HepG2 (cell line): ENCODE measurements around the gene RPTOR.

Experiments used
- CTCF ChIP-seq: sonication (generic); formaldehyde crosslinking; IDR thresholded peaks from 2 replicates; pipeline ENCODE4 v1.5.0; 2020; ENCODE audit warnings: mild to moderate bottlenecking, missing genetic modification reagents, moderate library complexity
- GATAD1 ChIP-seq: IDR thresholded peaks from 2 replicates; pipeline ENCODE4 v1.6.1; 2016; ENCODE audit warnings: missing genetic modification reagents, missing compliant biosample characterization
- MEF2D ChIP-seq: sonication (generic); formaldehyde crosslinking; IDR thresholded peaks from 2 replicates; pipeline ENCODE4 v1.5.1; 2020; ENCODE audit warnings: mild to moderate bottlenecking, missing genetic modification reagents
- POLR2A ChIP-seq, 2 experiments: IDR thresholded peaks; 2 replicates each; pipeline ENCODE4 v1.6.1; 2011; ENCODE audit warnings: low read depth in 2 of 2, low read length in 2 of 2, mild to moderate bottlenecking in 1 of 2, moderate library complexity in 1 of 2; ENCODE audit not compliant: insufficient read depth in 1 of 2
- SIN3B ChIP-seq: fragments of 150-350 bp; IDR thresholded peaks from 2 replicates; pipeline ENCODE4 v1.6.1; 2014; ENCODE audit warnings: low read length
- ZFP41 ChIP-seq: sonication (generic); formaldehyde crosslinking; IDR thresholded peaks from 2 replicates; pipeline ENCODE4 v1.4.0; 2020; ENCODE audit warnings: mild to moderate bottlenecking, missing genetic modification reagents, borderline replicate concordance
- ZNF10 ChIP-seq: sonication (generic); formaldehyde crosslinking; IDR thresholded peaks from 2 replicates; pipeline ENCODE4 v1.4.0; 2020; ENCODE audit warnings: mild to moderate bottlenecking, low read depth, missing genetic modification reagents, borderline replicate concordance
- ZNF274 ChIP-seq: sonication (generic); formaldehyde crosslinking; IDR thresholded peaks from 2 replicates; pipeline ENCODE4 v1.5.1; 2020; ENCODE audit warnings: mild to moderate bottlenecking, missing genetic modification reagents
- ZNF549 ChIP-seq: sonication (generic); formaldehyde crosslinking; IDR thresholded peaks from 2 replicates; pipeline ENCODE4 v1.5.0; 2020; ENCODE audit warnings: missing genetic modification reagents
- ZNF790 ChIP-seq: sonication (generic); formaldehyde crosslinking; IDR thresholded peaks from 2 replicates; pipeline ENCODE4 v1.8.0; 2022; ENCODE audit warnings: missing genetic modification reagents, mild to moderate bottlenecking, borderline replicate concordance
- TF ChIP-seq, protein P1 (sequence below): sonication (generic); formaldehyde crosslinking; IDR thresholded peaks from 2 replicates; pipeline ENCODE4 v1.4.0; 2020; ENCODE audit warnings: missing genetic modification reagents, borderline replicate concordance
- TF ChIP-seq, protein P2 (sequence below): IDR thresholded peaks from 2 replicates; pipeline ENCODE4 v1.6.1; 2016; ENCODE audit warnings: low read depth

DNA sequence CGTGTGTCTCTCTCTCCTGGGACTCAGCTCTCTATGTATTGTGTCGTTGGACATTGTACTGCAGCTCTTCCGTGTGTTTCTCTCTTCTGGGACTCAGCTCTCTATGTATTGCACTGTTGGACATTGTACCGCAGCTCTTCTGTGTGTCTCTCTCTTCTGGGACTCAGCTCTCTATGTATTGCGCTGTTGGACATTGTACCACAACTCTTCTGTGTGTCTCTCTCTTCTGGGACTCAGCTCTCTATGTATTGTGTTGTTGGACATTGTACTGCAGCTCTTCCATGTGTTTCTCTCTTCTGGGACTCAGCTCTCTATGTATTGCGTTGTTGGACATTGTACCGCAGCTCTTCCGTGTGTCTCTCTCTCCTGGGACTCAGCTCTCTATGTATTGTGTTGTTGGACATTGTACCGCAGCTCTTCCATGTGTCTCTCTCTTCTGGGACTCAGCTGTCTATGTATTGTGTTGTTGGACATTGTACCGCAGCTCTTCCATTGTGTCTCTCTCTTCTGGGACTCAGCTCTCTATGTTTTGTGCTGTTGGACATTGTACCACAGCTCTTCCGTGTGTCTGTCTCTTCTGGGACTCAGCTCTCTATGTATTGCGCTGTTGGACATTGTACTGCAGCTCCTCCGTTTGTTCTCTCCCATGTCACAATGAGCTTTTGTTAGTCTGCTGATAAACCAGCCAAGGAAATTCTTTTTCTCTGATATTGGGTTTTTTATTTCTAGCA, 84.8 kb downstream of the RPTOR start:
- TF ChIP-seq ZNF790 (CRISPR knock-in tag) (peak; percentile 69; the same call in 1 of the 2 replicates), ZNF274 (CRISPR knock-in tag) (no peak), MEF2D (peak; percentile 86), CTCF (CRISPR knock-in tag) (no peak), GATAD1 (peak; percentile 26; the same call in 1 of the 2 replicates), POLR2A (IDR thresholded peaks at IDR 0.05; ENCODE audit: insufficient read depth in 1 of 2, low read depth in 2 of 2, low read length in 2 of 2) (peak in 1 of 2 experiments; percentile 39; a peak in 2 of 4 replicates), ZNF10 (CRISPR knock-in tag) (no peak), ZNF549 (no peak), ZFP41 (no peak), SIN3B (no peak)
- TF ChIP-seq, protein P1, sequence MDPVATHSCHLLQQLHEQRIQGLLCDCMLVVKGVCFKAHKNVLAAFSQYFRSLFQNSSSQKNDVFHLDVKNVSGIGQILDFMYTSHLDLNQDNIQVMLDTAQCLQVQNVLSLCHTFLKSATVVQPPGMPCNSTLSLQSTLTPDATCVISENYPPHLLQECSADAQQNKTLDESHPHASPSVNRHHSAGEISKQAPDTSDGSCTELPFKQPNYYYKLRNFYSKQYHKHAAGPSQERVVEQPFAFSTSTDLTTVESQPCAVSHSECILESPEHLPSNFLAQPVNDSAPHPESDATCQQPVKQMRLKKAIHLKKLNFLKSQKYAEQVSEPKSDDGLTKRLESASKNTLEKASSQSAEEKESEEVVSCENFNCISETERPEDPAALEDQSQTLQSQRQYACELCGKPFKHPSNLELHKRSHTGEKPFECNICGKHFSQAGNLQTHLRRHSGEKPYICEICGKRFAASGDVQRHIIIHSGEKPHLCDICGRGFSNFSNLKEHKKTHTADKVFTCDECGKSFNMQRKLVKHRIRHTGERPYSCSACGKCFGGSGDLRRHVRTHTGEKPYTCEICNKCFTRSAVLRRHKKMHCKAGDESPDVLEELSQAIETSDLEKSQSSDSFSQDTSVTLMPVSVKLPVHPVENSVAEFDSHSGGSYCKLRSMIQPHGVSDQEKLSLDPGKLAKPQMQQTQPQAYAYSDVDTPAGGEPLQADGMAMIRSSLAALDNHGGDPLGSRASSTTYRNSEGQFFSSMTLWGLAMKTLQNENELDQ (CRISPR knock-in tag) = no peak
- TF ChIP-seq, protein P2, sequence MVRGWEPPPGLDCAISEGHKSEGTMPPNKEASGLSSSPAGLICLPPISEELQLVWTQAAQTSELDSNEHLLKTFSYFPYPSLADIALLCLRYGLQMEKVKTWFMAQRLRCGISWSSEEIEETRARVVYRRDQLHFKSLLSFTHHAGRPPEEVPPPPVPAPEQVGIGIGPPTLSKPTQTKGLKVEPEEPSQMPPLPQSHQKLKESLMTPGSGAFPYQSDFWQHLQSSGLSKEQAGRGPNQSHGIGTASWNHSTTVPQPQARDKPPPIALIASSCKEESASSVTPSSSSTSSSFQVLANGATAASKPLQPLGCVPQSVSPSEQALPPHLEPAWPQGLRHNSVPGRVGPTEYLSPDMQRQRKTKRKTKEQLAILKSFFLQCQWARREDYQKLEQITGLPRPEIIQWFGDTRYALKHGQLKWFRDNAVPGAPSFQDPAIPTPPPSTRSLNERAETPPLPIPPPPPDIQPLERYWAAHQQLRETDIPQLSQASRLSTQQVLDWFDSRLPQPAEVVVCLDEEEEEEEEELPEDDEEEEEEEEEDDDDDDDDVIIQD (CRISPR knock-in tag) = peak; percentile 37; the same call in 1 of the 2 replicates
